ENCODE results near the gene SEC31B.
A peak's percentile ranks its signal among the peaks of the same experiment; 100 is the strongest.

SEC31B gene

DNA sequence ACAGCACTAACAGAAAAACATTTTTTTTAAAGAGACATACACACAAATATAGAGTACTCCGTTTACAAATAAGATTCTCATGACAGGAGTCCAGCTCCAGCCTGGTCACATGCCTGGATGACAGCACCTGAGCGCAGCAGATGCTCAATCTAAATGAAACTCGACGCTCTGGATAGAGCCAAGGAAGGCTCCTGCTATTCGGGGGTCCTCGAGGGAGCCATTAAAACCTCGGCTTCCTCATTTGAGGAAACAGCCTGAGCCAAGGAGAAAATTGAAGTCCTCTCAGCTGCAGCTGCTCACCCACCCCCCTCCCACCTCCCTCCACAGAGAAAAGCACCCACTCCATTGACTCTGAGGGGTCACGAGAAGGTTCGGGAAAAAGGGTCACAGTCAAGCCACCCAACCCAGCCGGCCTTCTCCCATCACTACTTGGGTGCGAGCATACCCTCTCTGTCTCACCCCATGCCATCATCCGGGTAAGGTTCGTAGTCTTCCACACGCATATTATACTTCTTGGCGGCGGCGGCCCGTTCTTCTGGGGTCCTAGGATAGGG is 9.3 kb upstream of the SEC31B start:
- no peak overlapping the region for H3K27ac ChIP-seq (ENCODE audit: low read depth, low read length)

DNA sequence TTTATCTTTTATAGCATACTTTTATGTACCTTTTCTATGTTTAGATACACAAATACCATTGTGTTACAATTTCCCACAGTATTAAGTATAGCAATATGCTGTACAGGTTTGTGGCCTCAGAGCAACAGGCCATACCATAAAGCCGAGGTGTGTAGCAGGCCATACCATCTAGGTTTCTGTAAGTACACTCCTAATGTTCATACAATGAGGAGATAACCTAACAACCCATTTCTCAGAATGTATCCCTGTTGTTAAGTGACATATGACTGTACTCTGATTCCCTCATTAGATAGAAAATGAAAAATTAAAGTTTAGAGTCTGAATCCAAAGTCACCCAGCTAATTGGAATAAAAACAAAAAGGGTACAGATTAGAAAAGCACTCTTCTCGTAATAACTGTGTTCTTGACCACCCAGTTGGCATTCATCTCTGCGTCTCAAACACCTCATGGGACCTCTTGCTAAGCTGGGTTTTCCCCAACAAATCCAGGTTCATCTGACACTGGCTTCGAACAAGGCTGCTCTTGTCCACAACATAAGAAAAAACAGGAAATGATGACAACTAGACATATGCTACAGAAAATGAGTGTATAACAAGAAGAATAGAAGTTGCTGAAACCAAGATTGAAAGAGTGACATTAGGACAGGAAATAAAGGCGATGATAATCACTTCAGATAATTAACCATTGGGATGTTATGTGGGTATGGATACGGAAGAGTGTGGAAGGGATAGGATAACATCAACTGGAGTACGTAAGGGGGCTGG is 8.6 kb upstream of the SEC31B start:
- H3K27ac ChIP-seq (ENCODE audit: low read depth, low read length), result no peak overlapping the region
- H3K4me1 ChIP-seq (ENCODE audit: control insufficient read depth in 1 of 2, insufficient read depth in 2 of 2, low read length in 2 of 2), result peaks cover 12 to 19% of the 10 kb centered on the region in 2 donors

More for the DNA sequence above, 9.3 kb upstream of the SEC31B start:
- peak overlapping the region; percentile 92 to 99 for H3K4me3 ChIP-seq (ENCODE audit: low read depth in 1 of 2, low read length in 2 of 2)
- peaks cover 20 to 32% of the 10 kb centered on the region in 2 donors for H3K36me3 ChIP-seq (ENCODE audit: control insufficient read depth in 1 of 2, insufficient read depth in 2 of 2, low read length in 2 of 2)
- no peaks in the 10 kb centered on the region for H3K9me3 ChIP-seq (ENCODE audit: control insufficient read depth in 1 of 2, low read length in 2 of 2)
- H3K4me1 ChIP-seq (ENCODE audit: control insufficient read depth in 1 of 2, insufficient read depth in 2 of 2, low read length in 2 of 2), result peaks cover 12 to 19% of the 10 kb centered on the region in 2 donors
- no peaks in the 10 kb centered on the region for H3K27me3 ChIP-seq (ENCODE audit: control insufficient read depth in 1 of 2, insufficient read depth in 2 of 2, low read length in 2 of 2)
- H3K9ac ChIP-seq (ENCODE audit: low read depth in 1 of 2, low read length in 2 of 2), result peak overlapping the region; percentile 93 to 99

DNA sequence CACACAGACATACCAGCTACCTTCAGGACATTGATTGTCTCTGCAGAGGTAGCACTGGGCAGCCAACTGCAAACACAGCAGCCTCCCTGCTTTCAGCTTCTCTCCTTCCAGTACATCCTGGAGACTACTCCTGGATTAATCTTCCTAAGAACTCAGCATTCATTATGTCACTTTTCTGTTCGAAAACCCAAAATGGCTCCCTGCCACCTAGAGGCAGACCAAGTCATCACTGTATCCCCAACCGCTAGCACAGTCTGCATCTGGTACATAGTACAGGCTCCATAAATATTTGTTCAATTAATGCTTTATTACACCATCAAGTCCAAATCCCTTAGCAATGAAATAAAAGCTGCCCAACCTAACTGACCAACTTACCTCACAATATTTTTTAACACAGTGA is 5.0 kb upstream of the SEC31B start:
- Histone ChIP-seq H3K4me1 (ENCODE audit: control insufficient read depth in 1 of 2, insufficient read depth in 2 of 2, low read length in 2 of 2) (peaks cover 8 to 13% of the 10 kb centered on the region in 2 donors), H3K4me3 (ENCODE audit: low read depth in 1 of 2, low read length in 2 of 2) (no peak overlapping the region), H3K36me3 (ENCODE audit: control insufficient read depth in 1 of 2, insufficient read depth in 2 of 2, low read length in 2 of 2) (peaks cover 29 to 44% of the 10 kb centered on the region in 2 donors), H3K27me3 (ENCODE audit: control insufficient read depth in 1 of 2, insufficient read depth in 2 of 2, low read length in 2 of 2) (peaks cover 0 to 3% of the 10 kb centered on the region in 2 donors), H3K27ac (ENCODE audit: low read depth, low read length) (no peak overlapping the region), H3K9me3 (ENCODE audit: control insufficient read depth in 1 of 2, low read length in 2 of 2) (no peaks in the 10 kb centered on the region), H3K9ac (ENCODE audit: low read depth in 1 of 2, low read length in 2 of 2) (no peak overlapping the region)

More for the DNA sequence above, 8.6 kb upstream of the SEC31B start:
- Histone ChIP-seq H3K27me3 (ENCODE audit: control insufficient read depth in 1 of 2, insufficient read depth in 2 of 2, low read length in 2 of 2) (no peaks in the 10 kb centered on the region), H3K4me3 (ENCODE audit: low read depth in 1 of 2, low read length in 2 of 2) (peak overlapping the region; percentile 92 to 99), H3K9me3 (ENCODE audit: control insufficient read depth in 1 of 2, low read length in 2 of 2) (no peaks in the 10 kb centered on the region), H3K9ac (ENCODE audit: low read depth in 1 of 2, low read length in 2 of 2) (peak overlapping the region; percentile 93 to 99), H3K36me3 (ENCODE audit: control insufficient read depth in 1 of 2, insufficient read depth in 2 of 2, low read length in 2 of 2) (peaks cover 26 to 39% of the 10 kb centered on the region in 2 donors)

DNA sequence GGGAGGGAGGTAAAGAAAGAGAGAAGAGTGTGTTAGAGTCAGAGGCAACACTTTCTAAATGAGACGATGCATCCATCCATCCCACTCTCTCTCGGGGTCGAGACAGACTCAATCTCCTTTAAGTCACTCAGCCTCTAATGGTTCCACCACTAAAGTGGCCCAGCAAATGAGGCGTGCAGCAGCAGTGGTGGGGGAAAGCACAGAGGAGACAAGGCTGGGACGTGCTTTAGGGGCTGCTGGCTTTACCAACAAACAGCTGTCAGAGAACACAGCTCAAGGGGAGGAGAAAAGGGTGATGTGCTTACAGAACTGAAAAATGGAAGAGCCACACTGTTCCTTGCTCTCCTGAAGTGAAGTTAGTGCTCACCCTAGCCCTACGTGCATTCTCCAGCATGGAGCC is 4.5 kb upstream of the SEC31B start:
- Histone ChIP-seq H3K4me3 (ENCODE audit: low read depth in 1 of 2, low read length in 2 of 2) (no peak overlapping the region), H3K36me3 (ENCODE audit: control insufficient read depth in 1 of 2, insufficient read depth in 2 of 2, low read length in 2 of 2) (peaks cover 29 to 44% of the 10 kb centered on the region in 2 donors), H3K9me3 (ENCODE audit: control insufficient read depth in 1 of 2, low read length in 2 of 2) (no peaks in the 10 kb centered on the region), H3K27ac (ENCODE audit: low read depth, low read length) (no peak overlapping the region), H3K4me1 (ENCODE audit: control insufficient read depth in 1 of 2, insufficient read depth in 2 of 2, low read length in 2 of 2) (peaks cover 8 to 17% of the 10 kb centered on the region in 2 donors), H3K27me3 (ENCODE audit: control insufficient read depth in 1 of 2, insufficient read depth in 2 of 2, low read length in 2 of 2) (peaks cover 3% of the 10 kb centered on the region in 2 donors), H3K9ac (ENCODE audit: low read depth in 1 of 2, low read length in 2 of 2) (no peak overlapping the region)

DNA sequence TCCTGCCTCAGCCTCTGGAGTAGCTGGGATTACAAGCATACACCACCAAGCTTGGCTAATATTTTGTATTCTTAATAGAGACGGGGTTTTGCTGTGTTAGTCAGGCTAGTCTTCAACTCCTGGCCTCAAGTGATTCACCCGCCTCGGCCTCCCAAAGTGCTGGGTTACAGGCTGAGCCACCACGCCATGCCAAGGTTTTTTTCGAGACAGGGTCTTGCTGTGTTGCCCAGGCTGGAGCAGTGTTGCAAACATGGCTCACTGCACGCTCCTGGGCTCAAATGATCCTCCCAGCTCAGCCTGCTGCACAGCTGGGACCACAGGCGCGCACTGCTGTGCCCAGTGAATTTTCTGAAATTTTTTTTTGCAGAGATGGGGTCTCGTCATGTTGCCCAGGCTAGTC is 3.3 kb upstream of the SEC31B start:
- Histone ChIP-seq H3K9ac (ENCODE audit: low read depth in 1 of 2, low read length in 2 of 2) (no peak overlapping the region), H3K27ac (ENCODE audit: low read depth, low read length) (no peak overlapping the region), H3K4me1 (ENCODE audit: control insufficient read depth in 1 of 2, insufficient read depth in 2 of 2, low read length in 2 of 2) (peaks cover 0 to 9% of the 10 kb centered on the region in 2 donors), H3K27me3 (ENCODE audit: control insufficient read depth in 1 of 2, insufficient read depth in 2 of 2, low read length in 2 of 2) (peaks cover 3 to 4% of the 10 kb centered on the region in 2 donors), H3K36me3 (ENCODE audit: control insufficient read depth in 1 of 2, insufficient read depth in 2 of 2, low read length in 2 of 2) (peaks cover 29 to 44% of the 10 kb centered on the region in 2 donors), H3K9me3 (ENCODE audit: control insufficient read depth in 1 of 2, low read length in 2 of 2) (no peaks in the 10 kb centered on the region), H3K4me3 (ENCODE audit: low read depth in 1 of 2, low read length in 2 of 2) (no peak overlapping the region)

DNA sequence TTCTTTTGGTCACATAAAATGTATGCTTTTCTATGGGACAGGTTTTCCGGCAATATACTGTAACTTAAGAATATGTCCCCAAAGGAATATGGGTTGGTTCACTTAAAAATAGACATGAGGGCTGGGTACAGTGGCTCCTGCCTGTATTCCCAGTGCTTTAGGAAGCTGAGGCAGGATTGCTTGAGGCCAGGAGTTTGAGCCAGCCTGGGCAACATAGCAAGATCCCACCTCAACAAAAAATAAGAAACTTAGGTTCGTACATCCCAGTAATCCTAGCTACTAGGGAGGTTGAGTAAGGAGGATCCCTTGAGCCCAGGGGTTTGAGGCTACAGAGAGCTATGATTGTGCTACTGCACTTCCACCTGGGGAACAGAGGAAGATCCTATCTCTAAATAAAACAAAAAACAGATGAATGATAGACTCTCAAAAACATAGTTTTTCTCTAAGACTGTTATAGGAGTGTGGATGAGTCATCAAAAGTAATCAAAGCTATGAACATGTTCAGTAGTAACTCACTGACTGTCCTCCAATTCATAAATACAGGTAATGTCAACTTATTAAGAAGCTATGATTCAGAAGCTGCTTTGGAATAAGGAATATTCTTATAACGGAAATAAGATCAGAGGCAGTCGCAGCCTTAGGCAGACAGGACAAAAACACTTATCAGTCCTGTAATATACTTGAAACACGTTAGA is 2.6 kb upstream of the SEC31B start:
- Histone ChIP-seq H3K27me3 (ENCODE audit: control insufficient read depth in 1 of 2, insufficient read depth in 2 of 2, low read length in 2 of 2) (peaks cover 3 to 4% of the 10 kb centered on the region in 2 donors), H3K9ac (ENCODE audit: low read depth in 1 of 2, low read length in 2 of 2) (no peak overlapping the region), H3K4me1 (ENCODE audit: control insufficient read depth in 1 of 2, insufficient read depth in 2 of 2, low read length in 2 of 2) (peaks cover 0 to 7% of the 10 kb centered on the region in 2 donors), H3K36me3 (ENCODE audit: control insufficient read depth in 1 of 2, insufficient read depth in 2 of 2, low read length in 2 of 2) (peaks cover 29 to 44% of the 10 kb centered on the region in 2 donors), H3K9me3 (ENCODE audit: control insufficient read depth in 1 of 2, low read length in 2 of 2) (no peaks in the 10 kb centered on the region), H3K27ac (ENCODE audit: low read depth, low read length) (no peak overlapping the region), H3K4me3 (ENCODE audit: low read depth in 1 of 2, low read length in 2 of 2) (no peak overlapping the region)

DNA sequence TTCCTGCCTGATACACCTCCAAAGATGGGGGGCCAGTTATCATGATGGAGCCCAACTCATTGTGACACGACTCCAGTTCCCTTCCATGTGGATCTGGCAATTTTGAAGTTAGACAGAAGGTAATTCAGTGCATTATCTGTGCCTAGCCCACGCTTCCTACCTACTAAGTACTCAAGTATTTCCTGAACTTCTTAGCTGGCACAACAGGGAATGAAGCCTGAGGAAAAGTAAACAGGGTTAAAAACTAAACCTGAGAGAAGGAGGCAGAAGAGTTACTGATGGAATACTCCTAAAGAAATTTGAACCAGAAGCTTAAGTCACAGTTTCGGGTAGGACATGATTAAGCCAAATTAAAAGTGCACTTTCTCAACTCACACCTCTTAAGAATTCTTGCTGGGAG is 1.1 kb upstream of the SEC31B start:
- peaks cover 18 to 30% of the 10 kb centered on the region in 2 donors for H3K36me3 ChIP-seq (ENCODE audit: control insufficient read depth in 1 of 2, insufficient read depth in 2 of 2, low read length in 2 of 2)
- H3K4me3 ChIP-seq (ENCODE audit: low read depth in 1 of 2, low read length in 2 of 2), result no peak overlapping the region
- H3K9ac ChIP-seq (ENCODE audit: low read depth in 1 of 2, low read length in 2 of 2), result no peak overlapping the region
- H3K4me1 ChIP-seq (ENCODE audit: control insufficient read depth in 1 of 2, insufficient read depth in 2 of 2, low read length in 2 of 2), result peaks cover 0 to 7% of the 10 kb centered on the region in 2 donors
- no peak overlapping the region for H3K27ac ChIP-seq (ENCODE audit: low read depth, low read length)
- peaks cover 3 to 4% of the 10 kb centered on the region in 2 donors for H3K27me3 ChIP-seq (ENCODE audit: control insufficient read depth in 1 of 2, insufficient read depth in 2 of 2, low read length in 2 of 2)
- H3K9me3 ChIP-seq (ENCODE audit: control insufficient read depth in 1 of 2, low read length in 2 of 2), result no peaks in the 10 kb centered on the region

DNA sequence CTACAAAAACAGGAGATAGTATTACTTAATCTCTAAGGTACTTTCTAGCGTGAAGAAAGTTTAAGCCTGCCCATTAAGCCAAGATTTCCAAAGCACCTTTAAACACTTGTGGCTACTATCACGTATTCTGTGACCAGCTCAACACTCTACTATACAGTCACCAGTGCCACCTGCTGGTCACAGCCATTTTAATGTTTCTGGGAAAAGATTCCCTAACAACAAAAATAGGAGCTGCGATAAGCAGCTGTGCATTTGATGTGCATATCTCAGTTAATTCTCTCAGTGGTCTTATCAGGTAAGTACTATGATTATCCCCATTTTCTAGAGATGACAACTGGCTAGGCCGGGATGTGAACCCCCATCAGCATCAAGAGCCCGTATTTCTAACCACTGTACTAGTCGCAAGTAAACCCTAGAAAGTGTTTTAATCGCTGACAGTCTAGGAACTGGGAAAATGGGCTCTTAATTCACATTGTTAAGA is 860 bp downstream of the SEC31B start:
- Histone ChIP-seq H3K4me3 (ENCODE audit: low read depth in 1 of 2, low read length in 2 of 2) (peak overlapping the region; percentile 43 to 57), H3K27ac (ENCODE audit: low read depth, low read length) (no peak overlapping the region), H3K9me3 (ENCODE audit: control insufficient read depth in 1 of 2, low read length in 2 of 2) (no peaks in the 10 kb centered on the region), H3K4me1 (ENCODE audit: control insufficient read depth in 1 of 2, insufficient read depth in 2 of 2, low read length in 2 of 2) (peaks cover 0 to 7% of the 10 kb centered on the region in 2 donors), H3K9ac (ENCODE audit: low read depth in 1 of 2, low read length in 2 of 2) (peak overlapping the region in 1 of 2 donors; percentile 38), H3K36me3 (ENCODE audit: control insufficient read depth in 1 of 2, insufficient read depth in 2 of 2, low read length in 2 of 2) (peaks cover 7 to 10% of the 10 kb centered on the region in 2 donors), H3K27me3 (ENCODE audit: control insufficient read depth in 1 of 2, insufficient read depth in 2 of 2, low read length in 2 of 2) (peaks cover 3 to 4% of the 10 kb centered on the region in 2 donors)

DNA sequence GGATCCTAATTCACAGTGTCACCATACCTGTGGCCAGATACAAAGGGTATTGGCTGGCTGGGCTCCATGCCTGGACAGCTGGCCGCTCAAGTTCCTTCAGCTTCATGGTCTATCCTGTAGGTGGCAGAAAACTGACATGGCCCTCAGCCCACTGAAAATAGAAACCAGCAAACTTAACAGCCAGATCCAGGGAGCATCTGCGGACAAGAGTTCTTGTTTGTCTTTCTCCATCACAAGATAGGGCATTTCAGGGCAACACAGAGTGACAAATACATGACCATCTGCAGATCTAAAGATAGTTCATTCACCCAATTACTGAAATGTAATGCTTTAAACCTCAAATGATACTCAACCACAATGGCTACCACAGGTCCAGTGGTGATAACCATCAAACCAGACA is 2.8 kb downstream of the SEC31B start:
- Histone ChIP-seq H3K9ac (ENCODE audit: low read depth in 1 of 2, low read length in 2 of 2) (no peak overlapping the region), H3K4me3 (ENCODE audit: low read depth in 1 of 2, low read length in 2 of 2) (no peak overlapping the region)

DNA sequence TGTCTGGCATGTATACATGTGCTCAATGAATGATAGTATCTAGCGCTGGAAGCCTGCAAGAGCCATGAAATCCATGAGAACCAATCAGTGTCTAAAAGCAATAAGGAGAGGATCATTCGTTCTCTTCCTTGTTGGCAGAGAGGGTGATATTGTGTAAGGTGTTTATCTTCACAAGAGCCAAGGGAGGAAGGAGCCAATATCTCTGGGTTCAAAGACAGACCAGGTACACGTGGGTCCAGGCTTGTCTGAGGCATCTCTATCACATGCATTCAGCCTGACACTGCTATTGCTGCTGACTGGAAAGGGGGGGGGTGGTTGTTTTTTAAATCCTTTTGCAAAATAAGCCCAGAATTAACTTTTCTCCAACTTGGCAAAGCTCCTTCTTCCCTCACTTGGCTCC is 4.0 kb downstream of the SEC31B start:
- Histone ChIP-seq H3K9me3 (ENCODE audit: control insufficient read depth in 1 of 2, low read length in 2 of 2) (no peaks in the 10 kb centered on the region), H3K4me1 (ENCODE audit: control insufficient read depth in 1 of 2, insufficient read depth in 2 of 2, low read length in 2 of 2) (peaks cover 0 to 7% of the 10 kb centered on the region in 2 donors), H3K9ac (ENCODE audit: low read depth in 1 of 2, low read length in 2 of 2) (no peak overlapping the region), H3K36me3 (ENCODE audit: control insufficient read depth in 1 of 2, insufficient read depth in 2 of 2, low read length in 2 of 2) (no peaks in the 10 kb centered on the region), H3K27ac (ENCODE audit: low read depth, low read length) (no peak overlapping the region), H3K4me3 (ENCODE audit: low read depth in 1 of 2, low read length in 2 of 2) (no peak overlapping the region), H3K27me3 (ENCODE audit: control insufficient read depth in 1 of 2, insufficient read depth in 2 of 2, low read length in 2 of 2) (peaks cover 3 to 4% of the 10 kb centered on the region in 2 donors)

More for the DNA sequence above, 2.8 kb downstream of the SEC31B start:
- H3K4me1 ChIP-seq (ENCODE audit: control insufficient read depth in 1 of 2, insufficient read depth in 2 of 2, low read length in 2 of 2), result peaks cover 0 to 7% of the 10 kb centered on the region in 2 donors
- no peak overlapping the region for H3K27ac ChIP-seq (ENCODE audit: low read depth, low read length)
- H3K27me3 ChIP-seq (ENCODE audit: control insufficient read depth in 1 of 2, insufficient read depth in 2 of 2, low read length in 2 of 2), result peaks cover 3 to 4% of the 10 kb centered on the region in 2 donors
- H3K9me3 ChIP-seq (ENCODE audit: control insufficient read depth in 1 of 2, low read length in 2 of 2), result no peaks in the 10 kb centered on the region
- H3K36me3 ChIP-seq (ENCODE audit: control insufficient read depth in 1 of 2, insufficient read depth in 2 of 2, low read length in 2 of 2), result no peaks in the 10 kb centered on the region
